NB4 (cell line): ENCODE measurements around the gene CD2BP2.

Source experiments
- POLR2A ChIP-seq: IDR thresholded peaks from 2 replicates; pipeline ENCODE4 v1.6.1; 2011; ENCODE audit warnings: mild to moderate bottlenecking; ENCODE audit not compliant: insufficient read length; ENCODE audit errors: extremely low read depth
- TF ChIP-seq, protein P1 (sequence below): IDR thresholded peaks from one replicate; pipeline ENCODE4 v1.5.1; 2012; ENCODE audit warnings: low read depth, low read length
- TF ChIP-seq, protein P2 (sequence below): IDR thresholded peaks from 2 replicates; pipeline ENCODE4 v1.6.1; 2011; ENCODE audit warnings: low read depth, low read length

GRCh38 chr16:30382111-30382881, 27.2 kb upstream of the CD2BP2 start, which contains the start of gene SEPTIN1:
- TF ChIP-seq, protein P1, sequence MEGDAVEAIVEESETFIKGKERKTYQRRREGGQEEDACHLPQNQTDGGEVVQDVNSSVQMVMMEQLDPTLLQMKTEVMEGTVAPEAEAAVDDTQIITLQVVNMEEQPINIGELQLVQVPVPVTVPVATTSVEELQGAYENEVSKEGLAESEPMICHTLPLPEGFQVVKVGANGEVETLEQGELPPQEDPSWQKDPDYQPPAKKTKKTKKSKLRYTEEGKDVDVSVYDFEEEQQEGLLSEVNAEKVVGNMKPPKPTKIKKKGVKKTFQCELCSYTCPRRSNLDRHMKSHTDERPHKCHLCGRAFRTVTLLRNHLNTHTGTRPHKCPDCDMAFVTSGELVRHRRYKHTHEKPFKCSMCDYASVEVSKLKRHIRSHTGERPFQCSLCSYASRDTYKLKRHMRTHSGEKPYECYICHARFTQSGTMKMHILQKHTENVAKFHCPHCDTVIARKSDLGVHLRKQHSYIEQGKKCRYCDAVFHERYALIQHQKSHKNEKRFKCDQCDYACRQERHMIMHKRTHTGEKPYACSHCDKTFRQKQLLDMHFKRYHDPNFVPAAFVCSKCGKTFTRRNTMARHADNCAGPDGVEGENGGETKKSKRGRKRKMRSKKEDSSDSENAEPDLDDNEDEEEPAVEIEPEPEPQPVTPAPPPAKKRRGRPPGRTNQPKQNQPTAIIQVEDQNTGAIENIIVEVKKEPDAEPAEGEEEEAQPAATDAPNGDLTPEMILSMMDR: no peak
- TF ChIP-seq, protein P2, sequence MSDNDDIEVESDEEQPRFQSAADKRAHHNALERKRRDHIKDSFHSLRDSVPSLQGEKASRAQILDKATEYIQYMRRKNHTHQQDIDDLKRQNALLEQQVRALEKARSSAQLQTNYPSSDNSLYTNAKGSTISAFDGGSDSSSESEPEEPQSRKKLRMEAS: no peak
- no peak for TF ChIP-seq POLR2A
